ENCODE data around the gene BCR. TPM values are rescaled to one million over a fixed set of nuclear protein-coding genes. Genes with fewer than 3 reads are reported as not detected.
A peak's percentile ranks its signal among the peaks of the same experiment; 100 is the strongest.

The BCR gene
- total RNA-seq, 1 donor from 2014 or later, result 57.2 TPM

- Histone ChIP-seq H3K9me3 (no peaks in the 10 kb centered on the region), H3K4me1 (peaks cover 31% of the 10 kb centered on the region), H3K4me3 (no peak overlapping the region), H3K36me3 (peaks cover 80% of the 10 kb centered on the region), H3K27me3 (ENCODE audit: low read depth) (no peaks in the 10 kb centered on the region), H3K27ac (peak overlapping the region; percentile 18)
- ATAC-seq (no peak), DNase-seq (no peak)
- intact Hi-C loops (cut with DNase I), result loop anchor here (10.0 kb wide), 1 partner anchor 110 kb away; no protein-coding TSS in a partner anchor
- no peak for TF ChIP-seq CTCF (IDR thresholded peaks at IDR 0.05)
Observed at GRCh38 chr22:23285236-23285635, 104.9 kb downstream of the BCR start.

- Histone ChIP-seq H3K9me3 (no peaks in the 10 kb centered on the region), H3K27ac (no peak overlapping the region), H3K36me3 (peaks cover 79% of the 10 kb centered on the region), H3K27me3 (ENCODE audit: low read depth) (no peaks in the 10 kb centered on the region), H3K4me3 (no peak overlapping the region), H3K4me1 (peaks cover 35% of the 10 kb centered on the region)
- ATAC-seq, result peak in 1 of 2 donors; percentile 31
- no peak for DNase-seq
- no peak for TF ChIP-seq CTCF (IDR thresholded peaks at IDR 0.05)
- intact Hi-C loops (cut with DNase I), result loop anchor here (10.0 kb wide), 1 partner anchor 111 kb away; no protein-coding TSS in a partner anchor
Observed at GRCh38 chr22:23285734-23286133, 105.4 kb downstream of the BCR start.

- intact Hi-C loops (cut with DNase I), result loop anchor here (10.0 kb wide), 1 partner anchor 111 kb away; no protein-coding TSS in a partner anchor
- H3K36me3 ChIP-seq, result peaks cover 80% of the 10 kb centered on the region
- DNase-seq (no peak), ATAC-seq (no peak)
- no peaks in the 10 kb centered on the region for H3K9me3 ChIP-seq
- no peak overlapping the region for H3K4me3 ChIP-seq
- H3K27me3 ChIP-seq (ENCODE audit: low read depth), result no peaks in the 10 kb centered on the region
- H3K4me1 ChIP-seq, result peaks cover 30% of the 10 kb centered on the region
- no peak for TF ChIP-seq CTCF (IDR thresholded peaks at IDR 0.05)
- no peak overlapping the region for H3K27ac ChIP-seq
Observed at GRCh38 chr22:23286296-23286695, 106.0 kb downstream of the BCR start.

- no peak overlapping the region for H3K27ac ChIP-seq
- H3K27me3 ChIP-seq (ENCODE audit: low read depth), result no peaks in the 10 kb centered on the region
- no peak for TF ChIP-seq CTCF (IDR thresholded peaks at IDR 0.05)
- ATAC-seq (no peak), DNase-seq (no peak)
- H3K4me3 ChIP-seq, result no peak overlapping the region
- intact Hi-C loops (cut with DNase I), result loop anchor here (10.0 kb wide), 1 partner anchor 113 kb away; no protein-coding TSS in a partner anchor
- no peaks in the 10 kb centered on the region for H3K9me3 ChIP-seq
- peaks cover 21% of the 10 kb centered on the region for H3K4me1 ChIP-seq
- peaks cover 90% of the 10 kb centered on the region for H3K36me3 ChIP-seq
Observed at GRCh38 chr22:23287136-23288095, 107.1 kb downstream of the BCR start.

- Histone ChIP-seq H3K27ac (no peak overlapping the region), H3K4me3 (no peak overlapping the region)
Observed at GRCh38 chr22:23288301-23289129, 108.2 kb downstream of the BCR start.

More at GRCh38 chr22:23288301-23289129, 108.2 kb downstream of the BCR start:
- no peak for TF ChIP-seq CTCF (IDR thresholded peaks at IDR 0.05)
- Histone ChIP-seq H3K27me3 (ENCODE audit: low read depth) (no peaks in the 10 kb centered on the region), H3K9me3 (no peaks in the 10 kb centered on the region), H3K36me3 (peaks cover 95% of the 10 kb centered on the region), H3K4me1 (peaks cover 12% of the 10 kb centered on the region)
- no peak for ATAC-seq
- intact Hi-C loops (cut with DNase I), result loop anchor here (10.0 kb wide), 1 partner anchor 114 kb away; no protein-coding TSS in a partner anchor
- no peak for DNase-seq
